HepG2 (cell line): ENCODE results near the gene SLC23A3. TPM values are rescaled to one million over a fixed set of nuclear protein-coding genes. Genes with fewer than 3 reads are reported as not detected.

Source experiments
- EED ChIP-seq: sonication (generic); formaldehyde crosslinking; IDR thresholded peaks from 2 replicates; pipeline ENCODE4 v1.5.0; 2020; ENCODE audit warnings: mild to moderate bottlenecking, missing genetic modification reagents
- GABPA ChIP-seq, 2 experiments: IDR thresholded peaks; 2 replicates each; pipeline ENCODE4 v1.6.1; 2011 to 2016; ENCODE audit warnings: low read depth in 2 of 2, low read length in 1 of 2, missing biosample characterization in 1 of 2, missing genetic modification characterization in 1 of 2
- GATAD2A ChIP-seq: IDR thresholded peaks from 2 replicates; pipeline ENCODE4 v1.6.1; 2016
- MAF1 ChIP-seq: sonication (generic); formaldehyde crosslinking; IDR thresholded peaks from 2 replicates; pipeline ENCODE4 v1.5.0; 2020; ENCODE audit warnings: missing genetic modification reagents, borderline replicate concordance
- NFRKB ChIP-seq: fragments of 450-650 bp; IDR thresholded peaks from 2 replicates; pipeline ENCODE4 v1.6.1; 2017
- SP2 ChIP-seq: sonication (generic); formaldehyde crosslinking; IDR thresholded peaks from 2 replicates; pipeline ENCODE4 v1.5.1; 2020; ENCODE audit warnings: mild to moderate bottlenecking, missing genetic modification reagents
- XRCC5 ChIP-seq: fragments of 200-400 bp; formaldehyde crosslinking; optimal IDR thresholded peaks from 2 replicates; pipeline ENCODE3; 2017; ENCODE audit warnings: mild to moderate bottlenecking, low read length
- ZFP82 ChIP-seq: sonication (generic); formaldehyde crosslinking; IDR thresholded peaks from 2 replicates; pipeline ENCODE4 v1.5.1; 2020; ENCODE audit warnings: mild to moderate bottlenecking, missing genetic modification reagents, borderline replicate concordance
- ZNF138 ChIP-seq: sonication (generic); formaldehyde crosslinking; IDR thresholded peaks from 2 replicates; pipeline ENCODE4 v1.5.0; 2020; ENCODE audit warnings: mild to moderate bottlenecking, low read depth, missing genetic modification reagents
- ZNF564 ChIP-seq: sonication (generic); formaldehyde crosslinking; IDR thresholded peaks from 2 replicates; pipeline ENCODE4 v1.8.1; 2023; ENCODE audit warnings: mild to moderate bottlenecking, missing genetic modification reagents
- ZNF747 ChIP-seq: sonication (generic); formaldehyde crosslinking; IDR thresholded peaks from 2 replicates; pipeline ENCODE4 v1.8.1; 2023; ENCODE audit warnings: missing genetic modification reagents, mild to moderate bottlenecking, borderline replicate concordance
- ZSCAN25 ChIP-seq: sonication (generic); formaldehyde crosslinking; IDR thresholded peaks from 2 replicates; pipeline ENCODE4 v1.8.0; 2022; ENCODE audit warnings: mild to moderate bottlenecking, missing genetic modification reagents
- polyA plus RNA-seq, 8 experiments: library from polyadenylated mRNA; depleted of rRNA in 3 of 8; stranded (reverse) in 7 of 8; unstranded in 1 of 8; fragments of >200 nt; fragmentation: Illumina TruSeq in 4 of 8; extraction: Trizol in 4 of 8; gene quantifications; 2 replicates each; pipeline versions ENCODE4 v1.2.1 to v1.2.3, GENCODE V29; 2011 to 2016; ENCODE audit warnings: low read depth in 4 of 8, missing spikeins in 1 of 8, mixed read lengths in 1 of 8; ENCODE audit not compliant: insufficient read depth in 1 of 8
- total RNA-seq, 5 experiments: library from RNA; depleted of rRNA; stranded (reverse); fragments of >200 nt; fragmentation: Illumina TruSeq; extraction: Trizol; gene quantifications; 2 replicates each; pipeline ENCODE4 v1.2.3, GENCODE V29; 2016; ENCODE audit warnings: low read depth in 1 of 5
- TF ChIP-seq, protein P1 (sequence below): sonication (generic); formaldehyde crosslinking; IDR thresholded peaks from 2 replicates; pipeline ENCODE4 v1.4.0; 2020; ENCODE audit warnings: missing genetic modification reagents, borderline replicate concordance
- TF ChIP-seq, protein P2 (sequence below): sonication (generic); formaldehyde crosslinking; IDR thresholded peaks from 2 replicates; pipeline ENCODE4 v1.8.1; 2023; ENCODE audit warnings: mild to moderate bottlenecking, moderate library complexity, missing genetic modification reagents
- TF ChIP-seq, protein P3 (sequence below): sonication (generic); formaldehyde crosslinking; IDR thresholded peaks from 2 replicates; pipeline ENCODE4 v1.9.0; 2021; ENCODE audit warnings: missing genetic modification reagents, mild to moderate bottlenecking, borderline replicate concordance
- TF ChIP-seq, protein P4 (sequence below): sonication (generic); formaldehyde crosslinking; IDR thresholded peaks from 2 replicates; pipeline ENCODE4; 2020; ENCODE audit warnings: missing genetic modification reagents, mild to moderate bottlenecking, borderline replicate concordance
- TF ChIP-seq, protein P5 (sequence below): fragments of 450-650 bp; IDR thresholded peaks from 2 replicates; pipeline ENCODE4 v1.6.1; 2016

Gene SLC23A3
- total and polyA plus RNA-seq, 2 of the 13 experiments (the other 11 are each of a cell fraction or from before 2014, with no cell fraction given), result 0.38 to 0.78 TPM

DNA sequence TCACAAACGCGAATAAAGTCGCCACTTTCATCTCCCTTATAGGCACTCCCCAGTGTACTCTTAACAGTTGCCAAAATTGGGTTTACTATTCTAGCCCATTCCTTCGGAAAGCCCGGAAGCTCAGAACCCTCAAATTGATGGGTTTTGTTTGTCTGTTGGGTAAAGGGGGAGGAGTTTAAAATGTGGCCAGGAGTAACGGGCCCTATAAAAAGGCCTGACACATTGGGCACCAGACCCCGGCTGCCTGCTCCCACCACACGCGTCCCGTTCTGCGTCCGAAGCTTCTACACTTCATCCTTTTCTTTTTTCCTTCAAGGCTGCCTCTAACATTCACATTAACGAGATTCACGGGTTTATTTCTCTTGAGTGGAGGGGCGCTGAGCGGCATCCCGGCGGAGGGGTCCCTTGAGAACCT is 10.1 kb downstream of the SLC23A3 start (continued):
- no peak for TF ChIP-seq EED (CRISPR knock-in tag)
- TF ChIP-seq ZNF564, result peak; percentile 11; the same call in 1 of the 2 replicates
- no peak for TF ChIP-seq ZSCAN25 (CRISPR knock-in tag)
- TF ChIP-seq, protein P1, sequence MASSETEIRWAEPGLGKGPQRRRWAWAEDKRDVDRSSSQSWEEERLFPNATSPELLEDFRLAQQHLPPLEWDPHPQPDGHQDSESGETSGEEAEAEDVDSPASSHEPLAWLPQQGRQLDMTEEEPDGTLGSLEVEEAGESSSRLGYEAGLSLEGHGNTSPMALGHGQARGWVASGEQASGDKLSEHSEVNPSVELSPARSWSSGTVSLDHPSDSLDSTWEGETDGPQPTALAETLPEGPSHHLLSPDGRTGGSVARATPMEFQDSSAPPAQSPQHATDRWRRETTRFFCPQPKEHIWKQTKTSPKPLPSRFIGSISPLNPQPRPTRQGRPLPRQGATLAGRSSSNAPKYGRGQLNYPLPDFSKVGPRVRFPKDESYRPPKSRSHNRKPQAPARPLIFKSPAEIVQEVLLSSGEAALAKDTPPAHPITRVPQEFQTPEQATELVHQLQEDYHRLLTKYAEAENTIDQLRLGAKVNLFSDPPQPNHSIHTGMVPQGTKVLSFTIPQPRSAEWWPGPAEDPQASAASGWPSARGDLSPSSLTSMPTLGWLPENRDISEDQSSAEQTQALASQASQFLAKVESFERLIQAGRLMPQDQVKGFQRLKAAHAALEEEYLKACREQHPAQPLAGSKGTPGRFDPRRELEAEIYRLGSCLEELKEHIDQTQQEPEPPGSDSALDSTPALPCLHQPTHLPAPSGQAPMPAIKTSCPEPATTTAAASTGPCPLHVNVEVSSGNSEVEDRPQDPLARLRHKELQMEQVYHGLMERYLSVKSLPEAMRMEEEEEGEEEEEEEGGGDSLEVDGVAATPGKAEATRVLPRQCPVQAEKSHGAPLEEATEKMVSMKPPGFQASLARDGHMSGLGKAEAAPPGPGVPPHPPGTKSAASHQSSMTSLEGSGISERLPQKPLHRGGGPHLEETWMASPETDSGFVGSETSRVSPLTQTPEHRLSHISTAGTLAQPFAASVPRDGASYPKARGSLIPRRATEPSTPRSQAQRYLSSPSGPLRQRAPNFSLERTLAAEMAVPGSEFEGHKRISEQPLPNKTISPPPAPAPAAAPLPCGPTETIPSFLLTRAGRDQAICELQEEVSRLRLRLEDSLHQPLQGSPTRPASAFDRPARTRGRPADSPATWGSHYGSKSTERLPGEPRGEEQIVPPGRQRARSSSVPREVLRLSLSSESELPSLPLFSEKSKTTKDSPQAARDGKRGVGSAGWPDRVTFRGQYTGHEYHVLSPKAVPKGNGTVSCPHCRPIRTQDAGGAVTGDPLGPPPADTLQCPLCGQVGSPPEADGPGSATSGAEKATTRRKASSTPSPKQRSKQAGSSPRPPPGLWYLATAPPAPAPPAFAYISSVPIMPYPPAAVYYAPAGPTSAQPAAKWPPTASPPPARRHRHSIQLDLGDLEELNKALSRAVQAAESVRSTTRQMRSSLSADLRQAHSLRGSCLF (CRISPR knock-in tag), result no peak
- TF ChIP-seq XRCC5, result no peak
- no peak for TF ChIP-seq GABPA (IDR thresholded peaks at IDR 0.05; ENCODE audit: low read depth, low read length)
- no peak for TF ChIP-seq GABPA (CRISPR knock-in tag; IDR thresholded peaks at IDR 0.05; ENCODE audit: low read depth)
- TF ChIP-seq ZFP82 (CRISPR knock-in tag), result 0 out of 2 replicates have a peak, but pooled peaks have one; percentile 19
- no peak for TF ChIP-seq MAF1 (CRISPR knock-in tag)
- TF ChIP-seq, protein P2, sequence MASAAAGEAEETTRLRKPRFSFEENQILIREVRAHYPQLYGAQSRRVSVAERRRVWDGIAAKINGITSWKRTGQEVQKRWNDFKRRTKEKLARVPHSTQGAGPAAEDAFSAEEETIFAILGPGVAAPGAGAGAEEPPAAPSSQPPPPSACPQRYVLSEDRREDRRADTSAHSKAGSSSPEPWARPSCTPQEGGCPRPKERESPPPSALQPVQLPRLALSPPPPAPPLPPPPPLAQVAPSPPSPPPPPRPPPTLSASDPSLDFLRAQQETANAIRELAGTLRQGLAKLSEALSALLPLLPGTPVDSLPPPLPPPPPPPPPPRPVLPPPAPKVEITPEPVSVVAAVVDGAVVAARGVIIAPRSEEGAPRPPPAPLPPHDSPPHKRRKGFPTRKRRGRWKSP (CRISPR knock-in tag), result peak; percentile 17; the same call in 1 of the 2 replicates
- TF ChIP-seq, protein P3, sequence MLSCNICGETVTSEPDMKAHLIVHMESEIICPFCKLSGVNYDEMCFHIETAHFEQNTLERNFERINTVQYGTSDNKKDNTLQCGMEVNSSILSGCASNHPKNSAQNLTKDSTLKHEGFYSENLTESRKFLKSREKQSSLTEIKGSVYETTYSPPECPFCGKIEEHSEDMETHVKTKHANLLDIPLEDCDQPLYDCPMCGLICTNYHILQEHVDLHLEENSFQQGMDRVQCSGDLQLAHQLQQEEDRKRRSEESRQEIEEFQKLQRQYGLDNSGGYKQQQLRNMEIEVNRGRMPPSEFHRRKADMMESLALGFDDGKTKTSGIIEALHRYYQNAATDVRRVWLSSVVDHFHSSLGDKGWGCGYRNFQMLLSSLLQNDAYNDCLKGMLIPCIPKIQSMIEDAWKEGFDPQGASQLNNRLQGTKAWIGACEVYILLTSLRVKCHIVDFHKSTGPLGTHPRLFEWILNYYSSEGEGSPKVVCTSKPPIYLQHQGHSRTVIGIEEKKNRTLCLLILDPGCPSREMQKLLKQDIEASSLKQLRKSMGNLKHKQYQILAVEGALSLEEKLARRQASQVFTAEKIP, result no peak
- no peak for TF ChIP-seq ZNF747 (CRISPR knock-in tag)
- TF ChIP-seq NFRKB, result no peak
- TF ChIP-seq SP2 (CRISPR knock-in tag), result no peak
- no peak for TF ChIP-seq GATAD2A (CRISPR knock-in tag)
- TF ChIP-seq ZNF138 (CRISPR knock-in tag), result 0 out of 2 replicates have a peak, but pooled peaks have one; percentile 23
- TF ChIP-seq, protein P4, sequence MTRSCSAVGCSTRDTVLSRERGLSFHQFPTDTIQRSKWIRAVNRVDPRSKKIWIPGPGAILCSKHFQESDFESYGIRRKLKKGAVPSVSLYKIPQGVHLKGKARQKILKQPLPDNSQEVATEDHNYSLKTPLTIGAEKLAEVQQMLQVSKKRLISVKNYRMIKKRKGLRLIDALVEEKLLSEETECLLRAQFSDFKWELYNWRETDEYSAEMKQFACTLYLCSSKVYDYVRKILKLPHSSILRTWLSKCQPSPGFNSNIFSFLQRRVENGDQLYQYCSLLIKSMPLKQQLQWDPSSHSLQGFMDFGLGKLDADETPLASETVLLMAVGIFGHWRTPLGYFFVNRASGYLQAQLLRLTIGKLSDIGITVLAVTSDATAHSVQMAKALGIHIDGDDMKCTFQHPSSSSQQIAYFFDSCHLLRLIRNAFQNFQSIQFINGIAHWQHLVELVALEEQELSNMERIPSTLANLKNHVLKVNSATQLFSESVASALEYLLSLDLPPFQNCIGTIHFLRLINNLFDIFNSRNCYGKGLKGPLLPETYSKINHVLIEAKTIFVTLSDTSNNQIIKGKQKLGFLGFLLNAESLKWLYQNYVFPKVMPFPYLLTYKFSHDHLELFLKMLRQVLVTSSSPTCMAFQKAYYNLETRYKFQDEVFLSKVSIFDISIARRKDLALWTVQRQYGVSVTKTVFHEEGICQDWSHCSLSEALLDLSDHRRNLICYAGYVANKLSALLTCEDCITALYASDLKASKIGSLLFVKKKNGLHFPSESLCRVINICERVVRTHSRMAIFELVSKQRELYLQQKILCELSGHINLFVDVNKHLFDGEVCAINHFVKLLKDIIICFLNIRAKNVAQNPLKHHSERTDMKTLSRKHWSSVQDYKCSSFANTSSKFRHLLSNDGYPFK (CRISPR knock-in tag), result no peak
- TF ChIP-seq, protein P5, sequence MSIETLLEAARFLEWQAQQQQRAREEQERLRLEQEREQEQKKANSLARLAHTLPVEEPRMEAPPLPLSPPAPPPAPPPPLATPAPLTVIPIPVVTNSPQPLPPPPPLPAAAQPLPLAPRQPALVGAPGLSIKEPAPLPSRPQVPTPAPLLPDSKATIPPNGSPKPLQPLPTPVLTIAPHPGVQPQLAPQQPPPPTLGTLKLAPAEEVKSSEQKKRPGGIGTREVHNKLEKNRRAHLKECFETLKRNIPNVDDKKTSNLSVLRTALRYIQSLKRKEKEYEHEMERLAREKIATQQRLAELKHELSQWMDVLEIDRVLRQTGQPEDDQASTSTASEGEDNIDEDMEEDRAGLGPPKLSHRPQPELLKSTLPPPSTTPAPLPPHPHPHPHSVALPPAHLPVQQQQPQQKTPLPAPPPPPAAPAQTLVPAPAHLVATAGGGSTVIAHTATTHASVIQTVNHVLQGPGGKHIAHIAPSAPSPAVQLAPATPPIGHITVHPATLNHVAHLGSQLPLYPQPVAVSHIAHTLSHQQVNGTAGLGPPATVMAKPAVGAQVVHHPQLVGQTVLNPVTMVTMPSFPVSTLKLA, result no peak
